Measurements from ENCODE around the gene CLCN2.
A peak's percentile ranks its signal among the peaks of the same experiment; 100 is the strongest.

Gene CLCN2

DNA sequence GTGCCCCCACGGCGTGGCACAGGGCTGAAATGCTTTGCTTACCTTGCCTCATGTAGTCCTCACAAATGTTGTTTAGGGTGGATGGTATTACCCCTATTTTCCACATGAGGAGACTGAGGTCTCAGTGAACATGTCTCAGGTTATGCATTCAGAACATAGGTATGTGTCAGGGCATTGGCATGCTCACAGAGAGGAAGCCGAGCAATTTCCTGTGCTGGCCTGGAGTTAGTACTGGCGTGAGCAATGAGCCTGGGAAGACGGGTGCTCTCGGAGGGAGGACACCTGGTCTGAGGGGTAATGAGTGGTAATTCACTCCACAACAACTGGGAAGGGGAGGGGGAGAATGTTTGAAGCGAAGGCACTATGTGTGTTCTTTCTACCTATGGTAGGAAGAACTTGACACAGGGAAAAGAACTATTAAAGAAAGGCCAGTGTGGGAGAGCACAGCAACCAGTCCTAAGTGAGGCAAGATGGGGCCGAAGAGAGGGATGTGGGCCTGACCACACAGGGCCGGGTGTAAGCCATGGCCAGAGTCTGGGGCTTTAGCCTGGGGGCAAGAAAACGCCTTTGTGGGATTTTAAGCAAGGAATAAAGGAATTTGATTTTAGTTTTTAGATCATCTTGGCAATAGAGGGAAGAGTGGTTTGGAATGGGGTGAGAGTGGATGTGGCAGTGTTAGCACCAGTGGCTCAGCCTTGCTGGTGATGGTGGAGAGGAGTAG lies 28.9 kb downstream of the CLCN2 start:
- no peak for DNase-seq (ENCODE audit: extremely low read depth in 1 of 2, low read depth in 1 of 2)

GRCh38 chr3:184328516-184328915 lies 32.9 kb downstream of the CLCN2 start:
- no peak for DNase-seq (ENCODE audit: extremely low read depth in 1 of 2, low read depth in 1 of 2)

DNA sequence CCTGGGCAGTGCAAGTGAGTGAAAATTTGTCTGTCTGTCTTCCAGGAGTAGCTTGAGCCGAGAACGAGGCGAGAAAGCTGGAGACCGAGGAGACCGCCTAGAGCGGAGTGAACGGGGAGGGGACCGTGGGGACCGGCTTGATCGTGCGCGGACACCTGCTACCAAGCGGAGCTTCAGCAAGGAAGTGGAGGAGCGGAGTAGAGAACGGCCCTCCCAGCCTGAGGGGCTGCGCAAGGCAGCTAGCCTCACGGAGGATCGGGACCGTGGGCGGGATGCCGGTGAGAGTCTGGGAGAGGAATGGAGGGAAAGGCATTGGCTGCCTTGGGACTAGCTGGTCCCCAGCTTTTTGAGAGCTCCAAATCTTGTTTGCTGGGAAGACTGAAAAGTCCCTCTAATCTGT lies 34.2 kb downstream of the CLCN2 start:
- no peak for DNase-seq (ENCODE audit: extremely low read depth in 1 of 2, low read depth in 1 of 2)

- DNase-seq (ENCODE audit: extremely low read depth in 1 of 2, low read depth in 1 of 2): no peak
These were observed 35.6 kb downstream of the CLCN2 start for GRCh38 chr3:184325715-184326369.

GRCh38 chr3:184325269-184325668 lies 36.1 kb downstream of the CLCN2 start:
- no peak for DNase-seq (ENCODE audit: extremely low read depth in 1 of 2, low read depth in 1 of 2)

GRCh38 chr3:184323696-184324095 lies 37.7 kb downstream of the CLCN2 start:
- no peak for DNase-seq (ENCODE audit: extremely low read depth in 1 of 2, low read depth in 1 of 2)

DNA sequence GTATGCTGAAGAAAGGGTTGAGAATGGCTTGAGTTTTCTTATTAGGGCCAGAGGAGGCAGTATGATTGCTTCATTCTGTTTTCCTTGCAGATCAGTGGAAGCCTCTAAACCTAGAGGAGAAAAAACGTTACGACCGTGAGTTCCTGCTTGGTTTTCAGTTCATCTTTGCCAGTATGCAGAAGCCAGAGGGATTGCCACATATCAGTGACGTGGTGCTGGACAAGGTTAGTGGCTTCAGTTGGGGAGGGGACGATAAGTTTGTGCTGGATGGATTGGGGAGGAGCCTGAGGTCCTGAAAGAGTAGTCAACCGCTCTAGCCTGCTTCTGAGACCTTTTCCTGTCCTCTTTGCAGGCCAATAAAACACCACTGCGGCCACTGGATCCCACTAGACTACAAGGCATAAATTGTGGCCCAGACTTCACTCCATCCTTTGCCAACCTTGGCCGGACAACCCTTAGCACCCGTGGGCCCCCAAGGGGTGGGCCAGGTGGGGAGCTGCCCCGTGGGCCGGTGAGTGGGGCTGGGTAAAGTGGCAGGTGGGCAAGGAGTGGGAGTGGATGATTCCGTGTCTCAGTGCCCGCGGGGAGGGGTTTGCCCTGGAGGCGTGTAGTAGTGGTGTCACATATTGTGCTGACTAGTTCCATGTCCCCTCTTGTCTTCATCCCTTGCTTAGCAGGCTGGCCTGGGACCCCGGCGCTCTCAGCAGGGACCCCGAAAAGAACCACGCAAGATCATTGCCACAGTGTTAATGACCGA lies 38.5 kb downstream of the CLCN2 start:
- DNase-seq (ENCODE audit: extremely low read depth in 1 of 2, low read depth in 1 of 2): no peak

DNA sequence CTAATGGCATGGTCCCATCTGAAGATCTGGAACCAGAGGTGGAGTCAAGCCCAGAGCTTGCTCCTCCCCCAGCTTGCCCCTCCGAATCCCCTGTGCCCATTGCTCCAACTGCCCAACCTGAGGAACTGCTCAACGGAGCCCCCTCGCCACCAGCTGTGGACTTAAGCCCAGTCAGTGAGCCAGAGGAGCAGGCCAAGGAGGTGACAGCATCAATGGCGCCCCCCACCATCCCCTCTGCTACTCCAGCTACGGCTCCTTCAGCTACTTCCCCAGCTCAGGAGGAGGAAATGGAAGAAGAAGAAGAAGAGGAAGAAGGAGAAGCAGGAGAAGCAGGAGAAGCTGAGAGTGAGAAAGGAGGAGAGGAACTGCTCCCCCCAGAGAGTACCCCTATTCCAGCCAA lies 39.7 kb downstream of the CLCN2 start:
- no peak for DNase-seq (ENCODE audit: extremely low read depth in 1 of 2, low read depth in 1 of 2)

DNA sequence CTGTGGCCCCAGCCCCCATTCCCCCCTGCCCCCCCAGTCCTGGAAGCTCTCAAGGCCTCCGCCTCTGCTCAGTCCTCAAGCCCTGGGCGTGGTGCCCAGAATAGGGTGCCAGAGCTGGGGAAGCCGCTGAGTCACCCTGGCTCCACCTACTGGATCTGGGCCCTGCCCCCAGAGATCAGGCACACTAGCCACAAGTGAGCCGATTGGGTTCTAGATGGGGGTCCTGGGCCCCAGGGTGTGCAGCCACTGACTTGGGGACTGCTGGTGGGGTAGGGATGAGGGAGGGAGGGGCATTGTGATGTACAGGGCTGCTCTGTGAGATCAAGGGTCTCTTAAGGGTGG lies 41.3 kb downstream of the CLCN2 start:
- no peak for DNase-seq (ENCODE audit: extremely low read depth in 1 of 2, low read depth in 1 of 2)

GRCh38 chr3:184317201-184317600 lies 44.2 kb downstream of the CLCN2 start:
- DNase-seq (ENCODE audit: extremely low read depth in 1 of 2, low read depth in 1 of 2): no peak

DNA sequence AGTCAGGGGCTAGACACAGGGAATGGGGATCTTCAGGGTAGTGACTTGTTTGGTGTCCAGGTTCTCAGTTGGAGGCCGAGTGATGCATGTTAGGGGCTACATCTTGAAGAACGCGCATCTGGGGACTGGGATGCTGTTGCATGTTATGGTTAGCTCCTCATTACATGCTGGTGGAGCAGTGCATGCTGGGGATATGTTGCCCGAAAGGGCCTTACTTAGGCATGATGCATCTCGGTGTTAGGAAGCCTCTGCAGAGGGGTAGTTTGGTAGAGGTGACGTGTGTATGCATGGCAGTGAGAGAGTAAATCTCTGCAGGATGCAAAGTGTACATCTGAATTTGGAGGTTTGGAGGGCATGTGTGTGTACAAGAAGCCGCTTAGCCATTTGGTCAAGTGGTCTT lies 44.6 kb downstream of the CLCN2 start:
- no peak for DNase-seq (ENCODE audit: extremely low read depth in 1 of 2, low read depth in 1 of 2)

DNA sequence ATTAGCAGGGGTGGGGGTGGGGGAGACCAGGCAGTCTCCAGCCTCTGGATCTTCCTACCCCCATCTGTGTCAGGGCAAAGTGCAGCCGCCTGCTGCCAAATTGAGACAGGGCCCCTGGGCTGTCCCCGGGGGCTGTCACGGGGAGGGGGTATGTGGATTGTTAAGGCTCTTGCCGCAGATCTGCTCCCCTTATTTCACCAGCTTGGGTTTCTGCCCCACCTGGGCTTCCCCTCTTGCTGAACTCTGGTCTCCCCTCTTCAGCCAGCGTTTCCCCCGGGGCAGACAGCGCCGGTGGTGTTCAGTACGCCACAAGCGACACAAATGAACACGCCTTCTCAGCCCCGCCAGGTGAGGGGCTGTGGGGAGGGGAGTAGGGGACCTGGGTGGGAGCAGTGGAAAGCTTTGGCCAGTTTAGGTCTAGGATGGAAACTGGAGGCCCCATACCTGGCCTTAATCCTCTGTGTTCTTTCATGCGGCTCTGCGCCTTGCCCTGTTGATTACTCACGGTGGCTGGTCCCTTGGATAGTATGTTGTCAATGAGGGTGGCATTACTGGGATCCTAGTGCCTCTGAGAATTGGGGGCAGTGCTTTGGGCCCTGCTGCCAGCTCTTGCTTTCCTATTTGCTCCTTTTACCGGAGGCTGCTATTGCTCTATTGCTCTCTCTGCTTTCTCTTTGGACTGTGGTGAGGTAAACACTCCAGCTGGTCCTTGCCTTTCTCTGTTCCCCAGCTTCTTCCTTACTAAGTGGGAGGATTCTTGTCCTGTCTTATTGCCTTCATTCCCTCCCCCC lies 45.3 kb downstream of the CLCN2 start:
- no peak for DNase-seq (ENCODE audit: extremely low read depth in 1 of 2, low read depth in 1 of 2)

DNA sequence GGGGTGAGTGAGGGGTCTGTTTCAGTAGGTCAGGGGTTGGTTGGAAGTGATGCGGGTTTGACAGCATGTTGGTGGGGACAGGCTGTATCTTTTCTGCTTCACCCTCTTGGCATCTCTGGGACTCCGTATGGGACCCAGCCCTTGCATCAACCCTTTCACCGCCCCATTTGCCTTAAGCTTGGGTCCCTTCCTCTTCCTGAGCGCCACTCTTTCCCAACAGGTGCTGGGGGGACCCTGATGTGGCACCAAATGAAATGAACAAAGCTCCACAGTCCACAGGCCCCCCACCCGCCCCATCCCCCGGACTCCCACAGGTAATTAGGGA lies 45.9 kb downstream of the CLCN2 start:
- no peak for DNase-seq (ENCODE audit: extremely low read depth in 1 of 2, low read depth in 1 of 2)

DNA sequence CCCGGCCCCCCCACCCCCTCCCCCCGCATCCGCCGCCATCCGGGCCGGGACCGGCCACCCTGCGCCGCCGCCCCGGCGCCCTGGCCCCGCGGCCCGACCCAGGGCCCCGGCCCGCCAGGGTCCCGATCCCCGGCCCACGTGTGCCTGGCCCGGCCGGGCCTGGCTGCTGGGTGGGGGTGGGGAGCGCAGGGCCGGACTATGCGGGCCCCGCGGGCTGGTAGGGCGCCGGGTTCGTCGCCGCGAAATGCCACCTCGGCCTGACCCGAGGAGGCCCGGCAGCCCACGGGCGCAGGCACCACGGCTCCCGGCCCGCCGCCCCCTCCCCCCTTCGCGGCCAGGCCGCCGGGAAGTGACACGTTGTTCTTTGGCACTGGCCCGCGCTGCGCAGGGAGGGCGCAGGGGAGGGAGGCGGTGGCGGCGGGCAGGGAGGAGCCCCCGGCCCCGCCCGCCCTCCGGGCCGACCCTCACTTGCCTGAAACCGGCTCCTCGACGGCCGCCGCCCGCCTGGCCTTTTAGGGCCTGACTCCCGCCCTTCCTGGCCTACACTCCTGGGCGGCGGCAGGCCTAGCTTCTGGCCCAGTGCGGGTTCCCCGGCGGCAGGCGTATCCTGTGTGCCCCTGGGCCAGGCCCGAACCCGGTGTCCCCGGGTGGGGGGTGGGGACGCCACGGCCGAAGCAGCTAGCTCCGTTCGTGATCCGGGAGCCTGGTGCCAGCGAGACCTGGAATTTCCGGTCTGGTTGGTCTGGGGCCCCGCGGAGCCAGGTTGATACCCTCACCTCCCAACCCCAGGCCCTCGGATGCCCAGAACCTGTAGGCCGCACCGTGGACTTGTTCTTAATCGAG lies 46.5 kb downstream of the CLCN2 start:
- DNase-seq (ENCODE audit: extremely low read depth in 1 of 2, low read depth in 1 of 2): peak in 1 of 2 donors; percentile 49

GRCh38 chr3:184314363-184314699 lies 47.1 kb downstream of the CLCN2 start, which contains the start of gene EIF4G1:
Gene EIF4G1, plus strand, starts transcription at chr3:184314606. Its CDS starts 1,191 bp downstream, at chr3:184315797.
- DNase-seq (ENCODE audit: extremely low read depth in 1 of 2, low read depth in 1 of 2): peak; percentile 78 to 90

DNA sequence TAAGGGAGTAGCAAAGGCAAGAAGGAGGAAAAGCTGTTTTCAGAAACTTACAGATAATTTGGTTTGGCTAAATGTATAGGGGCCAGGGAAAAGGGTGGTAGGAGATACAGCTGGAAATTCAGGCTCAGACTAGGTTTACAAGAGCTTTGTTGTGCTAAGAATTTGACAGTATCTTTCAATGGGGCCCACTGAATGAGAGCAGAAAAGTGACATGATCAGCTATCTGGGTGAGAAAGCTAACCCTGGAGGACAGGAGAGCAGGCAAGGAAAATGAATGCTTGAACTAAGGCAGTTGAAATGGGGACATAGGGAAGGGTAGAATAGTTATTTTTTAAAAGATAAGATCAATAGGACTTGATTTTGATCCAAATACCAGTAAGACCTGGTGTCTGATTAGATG lies 49.8 kb downstream of the CLCN2 start:
- DNase-seq (ENCODE audit: extremely low read depth in 1 of 2, low read depth in 1 of 2): no peak

DNA sequence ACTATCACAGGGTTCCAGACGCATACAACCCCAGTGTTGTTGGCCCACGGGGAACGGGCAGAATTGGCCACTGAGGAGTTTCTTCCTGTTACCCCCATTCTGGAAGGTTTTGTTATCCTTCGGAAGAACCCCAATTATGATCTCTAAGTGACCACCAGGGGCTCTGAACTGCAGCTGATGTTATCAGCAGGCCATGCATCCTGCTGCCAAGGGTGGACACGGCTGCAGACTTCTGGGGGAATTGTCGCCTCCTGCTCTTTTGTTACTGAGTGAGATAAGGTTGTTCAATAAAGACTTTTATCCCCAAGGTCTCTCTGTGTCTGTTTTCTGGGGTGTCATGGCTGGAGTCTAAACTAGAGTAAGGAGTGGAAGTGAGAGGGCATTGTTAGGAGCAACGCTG lies 52.7 kb downstream of the CLCN2 start:
- DNase-seq (ENCODE audit: extremely low read depth in 1 of 2, low read depth in 1 of 2): no peak

- DNase-seq (ENCODE audit: extremely low read depth in 1 of 2, low read depth in 1 of 2): no peak
These were observed 53.5 kb downstream of the CLCN2 start for GRCh38 chr3:184307915-184308314.

GRCh38 chr3:184306341-184306972 lies 54.9 kb downstream of the CLCN2 start:
- no peak for DNase-seq (ENCODE audit: extremely low read depth in 1 of 2, low read depth in 1 of 2)

- no peak for DNase-seq (ENCODE audit: extremely low read depth in 1 of 2, low read depth in 1 of 2)
These were observed 55.8 kb downstream of the CLCN2 start for GRCh38 chr3:184305577-184305976.
